ENCODE measurements around the gene CTPS2.
A peak's percentile ranks its signal among the peaks of the same experiment; 100 is the strongest.

DNA sequence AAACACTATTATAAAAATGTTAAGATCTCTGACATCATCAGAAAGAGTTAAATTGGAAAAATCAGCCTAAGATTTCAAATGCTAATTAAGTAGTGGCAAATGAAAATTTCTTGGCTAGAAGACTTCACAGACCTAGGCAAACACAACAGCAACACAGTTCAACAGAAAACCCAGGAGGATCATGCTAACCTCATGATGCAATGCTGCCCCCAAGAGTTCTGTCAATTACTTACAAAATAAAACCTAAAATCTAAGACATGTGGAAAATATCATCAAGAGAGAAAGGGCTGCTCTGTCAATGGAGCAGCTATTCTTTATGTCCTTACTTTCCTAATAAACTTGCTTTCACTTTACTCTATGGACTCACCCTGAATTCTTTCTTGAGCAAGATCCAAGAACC, 41.5 kb downstream of the CTPS2 start:
- TF ChIP-seq, protein P1, sequence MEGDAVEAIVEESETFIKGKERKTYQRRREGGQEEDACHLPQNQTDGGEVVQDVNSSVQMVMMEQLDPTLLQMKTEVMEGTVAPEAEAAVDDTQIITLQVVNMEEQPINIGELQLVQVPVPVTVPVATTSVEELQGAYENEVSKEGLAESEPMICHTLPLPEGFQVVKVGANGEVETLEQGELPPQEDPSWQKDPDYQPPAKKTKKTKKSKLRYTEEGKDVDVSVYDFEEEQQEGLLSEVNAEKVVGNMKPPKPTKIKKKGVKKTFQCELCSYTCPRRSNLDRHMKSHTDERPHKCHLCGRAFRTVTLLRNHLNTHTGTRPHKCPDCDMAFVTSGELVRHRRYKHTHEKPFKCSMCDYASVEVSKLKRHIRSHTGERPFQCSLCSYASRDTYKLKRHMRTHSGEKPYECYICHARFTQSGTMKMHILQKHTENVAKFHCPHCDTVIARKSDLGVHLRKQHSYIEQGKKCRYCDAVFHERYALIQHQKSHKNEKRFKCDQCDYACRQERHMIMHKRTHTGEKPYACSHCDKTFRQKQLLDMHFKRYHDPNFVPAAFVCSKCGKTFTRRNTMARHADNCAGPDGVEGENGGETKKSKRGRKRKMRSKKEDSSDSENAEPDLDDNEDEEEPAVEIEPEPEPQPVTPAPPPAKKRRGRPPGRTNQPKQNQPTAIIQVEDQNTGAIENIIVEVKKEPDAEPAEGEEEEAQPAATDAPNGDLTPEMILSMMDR (IDR thresholded peaks at IDR 0.05; ENCODE audit: low read length), result peak; percentile 27; the same call in 1 of the 2 replicates
- TF ChIP-seq EZH2 (IDR thresholded peaks at IDR 0.05; ENCODE audit: borderline replicate concordance, low read length), result no peak

Data from OCI-LY1 (cell line).